PC-9 (cell line): ENCODE results near the gene KRIT1. TPM values are rescaled to one million over a fixed set of nuclear protein-coding genes. Genes with fewer than 3 reads are reported as not detected.

ENCODE experiments used
- BruUV-seq: library from RNA; stranded (reverse); fragments of 400-500 nt; replicated peaks from 2 replicates; lab custom pipeline; 2021; lab: Mats Ljungman, UMichigan
- CTCF ChIA-PET: fragments of 300-600 bp; sonication (Branson Sonifier 250); formaldehyde crosslinking; loops from one replicate; lab custom pipeline; 2022; ENCODE audit warnings: antibody characterized with exemption; lab: Charles Lee
- POLR2A ChIA-PET: fragments of 300-600 bp; sonication (Branson Sonifier 250); formaldehyde crosslinking; loops from one replicate; lab custom pipeline; 2022; ENCODE audit warnings: antibody characterized with exemption; ENCODE audit not compliant: unreplicated experiment; lab: Charles Lee
- DNase-seq, 2 experiments: peaks; one replicate each; pipeline versions ENCODE4 v3.0.0 to v3.0.0-alpha.2; 2015 to 2022; ENCODE audit warnings: mixed read lengths in 1 of 2
- H2AFZ ChIP-seq: fragments of 200-600 bp; sonication (generic); 2 replicates; pipeline ENCODE4 v1.8.1; 2017; ENCODE audit warnings: antibody characterized with exemption
- H3F3A ChIP-seq: fragments of 200-600 bp; sonication (generic); 2 replicates; pipeline ENCODE4 v1.8.1; 2017; ENCODE audit warnings: antibody characterized with exemption, mild to moderate bottlenecking, low read depth; ENCODE audit not compliant: insufficient read depth
- H3K27ac ChIP-seq: fragments of 200-600 bp; sonication (generic); 2 replicates; pipeline ENCODE4 v1.6.1; 2016; ENCODE audit warnings: mixed run types
- H3K27me3 ChIP-seq: fragments of 200-600 bp; sonication (generic); 2 replicates; pipeline ENCODE4 v1.6.1; 2016; ENCODE audit warnings: low read depth, mixed run types; ENCODE audit not compliant: insufficient read depth
- H3K36me3 ChIP-seq: fragments of 200-600 bp; sonication (generic); 2 replicates; pipeline ENCODE4 v1.6.1; 2016; ENCODE audit warnings: low read depth, mixed run types
- H3K4me1 ChIP-seq: fragments of 200-600 bp; sonication (generic); replicated peaks from 2 replicates; pipeline ENCODE4 v1.6.1; 2016; ENCODE audit warnings: mixed run types; ENCODE audit not compliant: insufficient read depth
- H3K4me2 ChIP-seq: fragments of 200-600 bp; sonication (generic); 2 replicates; pipeline ENCODE4 v1.6.1; 2017; ENCODE audit warnings: mixed run types
- H3K4me3 ChIP-seq: fragments of 200-600 bp; sonication (generic); 2 replicates; pipeline ENCODE4 v1.6.1; 2016; ENCODE audit warnings: mixed run types
- H3K79me2 ChIP-seq: fragments of 200-600 bp; sonication (generic); 2 replicates; pipeline ENCODE4 v1.6.1; 2017; ENCODE audit warnings: low read depth, mixed run types
- H3K9me2 ChIP-seq: fragments of 200-600 bp; sonication (generic); 2 replicates; pipeline ENCODE4 v1.8.1; 2017; ENCODE audit warnings: mild to moderate bottlenecking; ENCODE audit not compliant: insufficient read depth
- H3K9me3 ChIP-seq: fragments of 200-600 bp; sonication (generic); 2 replicates; pipeline ENCODE4 v1.8.1; 2016; ENCODE audit warnings: low read depth; ENCODE audit not compliant: insufficient read depth
- H4K20me1 ChIP-seq: fragments of 200-600 bp; sonication (generic); 2 replicates; pipeline ENCODE4 v1.8.1; 2017; ENCODE audit not compliant: insufficient read depth
- EZH2 ChIP-seq: fragments of 200-600 bp; sonication (generic); IDR thresholded peaks from 2 replicates; pipeline ENCODE4 v1.8.0; 2017; ENCODE audit warnings: antibody characterized with exemption, low read depth
- intact Hi-C: fragments of 100-400 bp; cut with micrococcal nuclease; formaldehyde crosslinking; loops from one replicate; pipeline ENCODE4 v1.10.0; 2022; ENCODE audit not compliant: unreplicated experiment
- total RNA-seq: library from RNA; stranded (reverse); gene quantifications from 2 replicates; pipeline ENCODE4 v1.2.3, GENCODE V29; 2021
- TF ChIP-seq, protein P1 (sequence below): fragments of 200-600 bp; sonication (generic); conservative IDR thresholded peaks from 2 replicates; pipeline ENCODE4 v1.6.1; 2017; ENCODE audit warnings: mixed run types, antibody characterized with exemption, mild to moderate bottlenecking, moderate library complexity

The KRIT1 gene
- total RNA-seq, 1 experiment from 2014 or later = 52.6 TPM

DNA sequence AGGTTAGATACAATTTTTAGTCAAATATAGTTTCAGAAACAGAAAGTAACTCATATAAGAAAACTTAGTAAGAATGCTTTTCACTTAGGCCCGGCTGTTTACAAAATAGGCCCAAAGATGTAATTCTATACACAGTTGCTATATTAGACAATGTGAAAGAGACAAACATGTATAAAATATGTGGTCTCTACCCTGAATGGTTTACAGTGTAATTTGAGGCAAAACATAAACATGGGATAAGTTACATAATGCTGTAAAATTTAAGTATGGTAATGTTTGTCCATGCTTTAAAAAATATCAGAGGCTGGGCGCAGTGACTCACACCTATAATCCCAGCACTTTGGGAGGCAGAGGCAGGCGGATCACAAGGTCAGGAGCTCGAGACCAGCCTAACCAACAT, 18.7 kb downstream of the KRIT1 start:
- no peak for DNase-seq
- intact Hi-C loops = no loop called here
- no peak overlapping the region for H3K27ac ChIP-seq
- POLR2A ChIA-PET = no interaction called here
- no peaks in the 10 kb centered on the region for H3K9me2 ChIP-seq
- H3K79me2 ChIP-seq = no peaks in the 10 kb centered on the region
- CTCF ChIA-PET = no interaction called here
- BruUV-seq = no TSS peak
- H2AFZ ChIP-seq = no peak overlapping the region
- H3K4me2 ChIP-seq = no peak overlapping the region
- TF ChIP-seq, protein P1, sequence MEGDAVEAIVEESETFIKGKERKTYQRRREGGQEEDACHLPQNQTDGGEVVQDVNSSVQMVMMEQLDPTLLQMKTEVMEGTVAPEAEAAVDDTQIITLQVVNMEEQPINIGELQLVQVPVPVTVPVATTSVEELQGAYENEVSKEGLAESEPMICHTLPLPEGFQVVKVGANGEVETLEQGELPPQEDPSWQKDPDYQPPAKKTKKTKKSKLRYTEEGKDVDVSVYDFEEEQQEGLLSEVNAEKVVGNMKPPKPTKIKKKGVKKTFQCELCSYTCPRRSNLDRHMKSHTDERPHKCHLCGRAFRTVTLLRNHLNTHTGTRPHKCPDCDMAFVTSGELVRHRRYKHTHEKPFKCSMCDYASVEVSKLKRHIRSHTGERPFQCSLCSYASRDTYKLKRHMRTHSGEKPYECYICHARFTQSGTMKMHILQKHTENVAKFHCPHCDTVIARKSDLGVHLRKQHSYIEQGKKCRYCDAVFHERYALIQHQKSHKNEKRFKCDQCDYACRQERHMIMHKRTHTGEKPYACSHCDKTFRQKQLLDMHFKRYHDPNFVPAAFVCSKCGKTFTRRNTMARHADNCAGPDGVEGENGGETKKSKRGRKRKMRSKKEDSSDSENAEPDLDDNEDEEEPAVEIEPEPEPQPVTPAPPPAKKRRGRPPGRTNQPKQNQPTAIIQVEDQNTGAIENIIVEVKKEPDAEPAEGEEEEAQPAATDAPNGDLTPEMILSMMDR = no peak
- no peak for TF ChIP-seq EZH2
- no peak overlapping the region for H3K4me3 ChIP-seq
- no peaks in the 10 kb centered on the region for H4K20me1 ChIP-seq
- H3K9me3 ChIP-seq = no peaks in the 10 kb centered on the region
- H3K4me1 ChIP-seq = no peaks in the 10 kb centered on the region; the same call in 1 of the 2 replicates
- H3K27me3 ChIP-seq = no peaks in the 10 kb centered on the region
- H3K36me3 ChIP-seq = peaks cover 22% of the 10 kb centered on the region
- H3F3A ChIP-seq = no peaks in the 10 kb centered on the region

DNA sequence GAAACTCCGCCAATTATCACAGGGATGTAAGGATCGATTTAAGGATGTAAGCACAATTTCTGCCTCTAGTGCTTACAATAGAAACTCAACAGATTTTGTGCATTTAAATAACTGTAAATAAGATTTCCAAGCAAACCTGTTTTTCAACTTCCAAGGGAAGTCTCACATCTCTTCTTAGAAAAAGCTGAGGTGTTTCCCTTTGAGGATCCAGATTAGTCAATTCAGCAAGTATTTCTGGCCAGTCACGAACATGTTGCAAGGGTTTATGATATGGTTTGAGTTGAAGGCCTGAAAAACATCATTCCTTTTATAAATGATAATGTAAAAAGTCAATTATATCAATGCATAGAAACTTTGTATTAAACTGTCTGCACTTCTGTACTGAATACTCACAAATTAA, 23.9 kb downstream of the KRIT1 start:
- Histone ChIP-seq H3K4me1 (no peaks in the 10 kb centered on the region; the same call in 1 of the 2 replicates), H3K4me3 (no peak overlapping the region), H3K27ac (no peak overlapping the region), H3K27me3 (no peaks in the 10 kb centered on the region), H3F3A (no peaks in the 10 kb centered on the region; the same call in 1 of the 2 replicates), H3K9me3 (no peaks in the 10 kb centered on the region), H4K20me1 (no peaks in the 10 kb centered on the region), H3K9me2 (no peaks in the 10 kb centered on the region), H3K36me3 (peaks cover 34% of the 10 kb centered on the region), H3K4me2 (no peak overlapping the region), H3K79me2 (no peaks in the 10 kb centered on the region), H2AFZ (no peak overlapping the region)
- CTCF ChIA-PET = no interaction called here
- no peak for DNase-seq
- intact Hi-C loops = no loop called here
- no TSS peak for BruUV-seq
- POLR2A ChIA-PET = interaction anchor here (0.6 kb wide), 1 partner anchor 23 kb away, joined by 4 read pairs; no protein-coding TSS in a partner anchor
- TF ChIP-seq, protein P1 = no peak
- TF ChIP-seq EZH2 = no peak

DNA sequence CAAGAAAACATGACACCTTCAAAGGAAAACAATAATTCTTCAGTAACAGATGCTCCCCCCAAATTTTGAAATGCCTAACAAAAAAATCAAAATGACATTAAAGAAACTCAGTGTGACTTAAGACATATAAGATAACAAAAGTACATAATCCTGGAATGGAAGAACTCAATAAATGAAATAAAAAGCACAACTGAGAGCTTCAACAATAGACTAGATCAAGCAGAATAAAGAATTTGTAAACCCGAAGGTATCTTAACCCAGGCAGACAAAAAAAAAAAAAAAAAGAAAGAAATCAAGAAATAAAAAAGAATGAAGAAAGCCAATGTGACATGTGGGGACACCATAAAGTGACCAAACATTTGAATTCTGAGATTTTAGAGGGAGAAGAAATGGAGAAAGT, 39.0 kb downstream of the KRIT1 start:
- no TSS peak for BruUV-seq
- POLR2A ChIA-PET = no interaction called here
- H3K9me2 ChIP-seq = no peaks in the 10 kb centered on the region
- no peaks in the 10 kb centered on the region for H3K27me3 ChIP-seq
- H3K36me3 ChIP-seq = peaks cover 15% of the 10 kb centered on the region
- H3F3A ChIP-seq = no peaks in the 10 kb centered on the region
- H3K9me3 ChIP-seq = no peaks in the 10 kb centered on the region; the same call in 1 of the 2 replicates
- H2AFZ ChIP-seq = no peak overlapping the region
- H3K79me2 ChIP-seq = no peaks in the 10 kb centered on the region
- H3K4me3 ChIP-seq = no peak overlapping the region
- 0 out of 2 replicates have a peak, but pooled peaks cover 3% of the 10 kb centered on the region for H4K20me1 ChIP-seq
- H3K4me2 ChIP-seq = no peak overlapping the region
- no peaks in the 10 kb centered on the region for H3K4me1 ChIP-seq
- TF ChIP-seq, protein P1 = no peak
- no peak for TF ChIP-seq EZH2
- CTCF ChIA-PET = no interaction called here
- H3K27ac ChIP-seq = no peak overlapping the region
- intact Hi-C loops = no loop called here
- no peak for DNase-seq
